ENCODE results near the gene ALDH2. TPM values are rescaled to one million over a fixed set of nuclear protein-coding genes. Genes with fewer than 3 reads are reported as not detected.

Gene ALDH2
- polyA plus RNA-seq, 1 of the 3 experiments (the other 2 are of a cell fraction), result 67.5 TPM

GRCh38 chr12:111741235-111741812 is 25.4 kb upstream of the ALDH2 start:
- Histone ChIP-seq H3K4me3 (ENCODE audit: low read depth in 2 of 2, low read length in 1 of 2) (no peak overlapping the region), H3K4me2 (peak overlapping the region; percentile 12; the same call in 1 of the 2 replicates), H4K20me1 (ENCODE audit: insufficient read depth) (0 out of 2 replicates have a peak, but pooled peaks cover 3% of the 10 kb centered on the region), H3K36me3 (replicated peaks in 1 of 2; ENCODE audit: control insufficient read depth in 1 of 2, insufficient read depth in 2 of 2, low read length in 1 of 2) (peaks cover 23 to 28% of the 10 kb centered on the region in 2 experiments), H3K9ac (no peak overlapping the region), H3K27me3 (ENCODE audit: insufficient read depth) (no peaks in the 10 kb centered on the region), H3K9me3 (no peaks in the 10 kb centered on the region), H2AFZ (ENCODE audit: low read depth) (no peak overlapping the region), H3K4me1 (ENCODE audit: control insufficient read depth in 1 of 2, insufficient read depth in 2 of 2, low read depth in 1 of 2, low read length in 1 of 2) (peaks cover 0 to 43% of the 10 kb centered on the region in 2 experiments; a peak in 2 of 4 replicates), H3K79me2 (ENCODE audit: insufficient read depth) (no peaks in the 10 kb centered on the region), H3F3A (replicated peaks; ENCODE audit: insufficient read depth) (peaks cover 13% of the 10 kb centered on the region), H3K27ac (ENCODE audit: low read depth in 2 of 2, low read length in 1 of 2) (peak overlapping the region; percentile 7 to 93; a peak in 3 of 4 replicates), H3K9me2 (no peaks in the 10 kb centered on the region)
- peak; percentile 57 for TF ChIP-seq GATA2 (CRISPR knock-in tag; IDR thresholded peaks at IDR 0.05)
- TF ChIP-seq NFIC (IDR thresholded peaks at IDR 0.05; ENCODE audit: borderline replicate concordance), result no peak
- TF ChIP-seq EP300 (IDR thresholded peaks at IDR 0.05; ENCODE audit: borderline replicate concordance in 1 of 2, low read depth in 1 of 2, low read length in 1 of 2), result peak in 1 of 2 experiments; percentile 48; a peak in 1 of 4 replicates
- no peak for TF ChIP-seq RAD21 (IDR thresholded peaks at IDR 0.05; ENCODE audit: low read length)
- TF ChIP-seq MXI1 (IDR thresholded peaks at IDR 0.05; ENCODE audit: low read depth, low read length), result peak; percentile 48; the same call in 1 of the 2 replicates
- POLR2A ChIA-PET, result interaction anchor here (0.7 kb wide), 1 partner anchor 31 kb away, joined by 3 read pairs; no protein-coding TSS in a partner anchor
- DNase-seq, result peak; percentile 55
- CTCF ChIA-PET, result interaction anchor here (0.9 to 2.4 kb wide), 5 partner anchors 12 to 183 kb away, joined by 3 to 8 read pairs (median 5); no protein-coding TSS in a partner anchor
- 55% methylated on average over 4 of the region's 4 CpGs for WGBS (ENCODE audit: low lambda C conversion rate)

DNA sequence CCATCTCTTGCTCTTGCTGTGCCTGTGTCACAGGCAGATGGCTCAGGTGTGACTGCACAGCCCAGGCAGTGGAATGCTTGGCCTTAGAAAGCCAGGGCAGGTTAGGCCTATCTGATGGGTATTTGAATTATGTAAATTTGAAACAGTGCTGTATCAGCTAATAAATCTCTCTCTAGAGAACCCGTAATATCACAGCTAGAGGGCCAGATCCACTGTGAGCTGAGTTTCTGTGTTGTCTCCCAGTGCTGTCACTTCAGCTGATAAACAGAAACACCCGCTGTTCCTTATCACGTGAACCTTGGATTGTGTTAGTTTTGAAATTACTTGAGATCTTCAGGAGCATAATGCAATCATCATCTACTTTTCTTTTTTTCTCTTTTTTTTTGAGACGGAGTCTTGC is 21.5 kb upstream of the ALDH2 start:
- TF ChIP-seq FOXJ3 (CRISPR knock-in tag; IDR thresholded peaks at IDR 0.05) (peak; percentile 72), POLR2AphosphoS5 (IDR thresholded peaks at IDR 0.05; ENCODE audit: low read depth, low read length) (no peak), RCOR1 (IDR thresholded peaks at IDR 0.05; ENCODE audit: low read length) (no peak), ELF1 (IDR thresholded peaks at IDR 0.05) (no peak), RAD21 (IDR thresholded peaks at IDR 0.05; ENCODE audit: low read length) (no peak), EP300 (IDR thresholded peaks at IDR 0.05; ENCODE audit: borderline replicate concordance in 1 of 2, low read depth in 1 of 2, low read length in 1 of 2) (peak in 1 of 2 experiments; percentile 42; a peak in 1 of 4 replicates), TCF12 (IDR thresholded peaks at IDR 0.05) (no peak), CTCF (IDR thresholded peaks at IDR 0.05) (no peak), GABPA (IDR thresholded peaks at IDR 0.05; ENCODE audit: low read depth) (no peak), SMC3 (IDR thresholded peaks at IDR 0.05; ENCODE audit: low read depth, low read length) (no peak), IRF3 (IDR thresholded peaks at IDR 0.05; ENCODE audit: low read depth, low read length) (no peak), RXRA (IDR thresholded peaks at IDR 0.05; ENCODE audit: borderline replicate concordance, low read depth) (no peak), MXI1 (IDR thresholded peaks at IDR 0.05; ENCODE audit: low read depth, low read length) (no peak), SIN3A (IDR thresholded peaks at IDR 0.05; ENCODE audit: borderline replicate concordance, low read depth, low read length) (no peak), GATA2 (CRISPR knock-in tag; IDR thresholded peaks at IDR 0.05) (peak; percentile 72), FOXM1 (IDR thresholded peaks at IDR 0.05; ENCODE audit: low read depth) (no peak), NFIC (IDR thresholded peaks at IDR 0.05; ENCODE audit: borderline replicate concordance) (no peak)
- no peak overlapping the region for H3K9ac ChIP-seq
- ChIA-PET CTCF (interaction anchor here (0.7 to 2.1 kb wide), 3 partner anchors 9 to 74 kb away, joined by 3 to 8 read pairs (median 4); no protein-coding TSS in a partner anchor), POLR2A (interaction anchor here (0.5 to 1.0 kb wide), 3 partner anchors 12 to 66 kb away, joined by 3 to 5 read pairs (median 5); partner anchors contain the start of gene ALDH2)
- peak overlapping the region in 1 of 2 experiments; percentile 72; a peak in 2 of 4 replicates for H3K27ac ChIP-seq (ENCODE audit: low read depth in 2 of 2, low read length in 1 of 2)
- 87% methylated on average over 4 of the region's 4 CpGs for WGBS (ENCODE audit: low lambda C conversion rate)
- H3K4me1 ChIP-seq (ENCODE audit: control insufficient read depth in 1 of 2, insufficient read depth in 2 of 2, low read depth in 1 of 2, low read length in 1 of 2), result peaks cover 0 to 68% of the 10 kb centered on the region in 2 experiments; a peak in 2 of 4 replicates
- H3K79me2 ChIP-seq (ENCODE audit: insufficient read depth), result no peaks in the 10 kb centered on the region
- no peaks in the 10 kb centered on the region for H3K9me3 ChIP-seq
- H3K9me2 ChIP-seq, result no peaks in the 10 kb centered on the region
- H3F3A ChIP-seq (replicated peaks; ENCODE audit: insufficient read depth), result peaks cover 13% of the 10 kb centered on the region
- no peaks in the 10 kb centered on the region for H3K27me3 ChIP-seq (ENCODE audit: insufficient read depth)
- DNase-seq, result no peak
- H3K4me2 ChIP-seq, result no peak overlapping the region
- no peak overlapping the region for H2AFZ ChIP-seq (ENCODE audit: low read depth)
- H4K20me1 ChIP-seq (ENCODE audit: insufficient read depth), result 0 out of 2 replicates have a peak, but pooled peaks cover 3% of the 10 kb centered on the region
- no peak overlapping the region for H3K4me3 ChIP-seq (ENCODE audit: low read depth in 2 of 2, low read length in 1 of 2)
- peaks cover 11 to 39% of the 10 kb centered on the region in 2 experiments for H3K36me3 ChIP-seq (replicated peaks in 1 of 2; ENCODE audit: control insufficient read depth in 1 of 2, insufficient read depth in 2 of 2, low read length in 1 of 2)
